H1 (cell line): ENCODE results near the gene MED13. TPM values are rescaled to one million over a fixed set of nuclear protein-coding genes. Genes with fewer than 3 reads are reported as not detected.

ENCODE experiments used
- ASH2L ChIP-seq: fragments of 200-600, 300-600 bp; sonication (generic); IDR thresholded peaks from one replicate; pipeline ENCODE4 v1.7.1; 2017; ENCODE audit warnings: low read length
- BACH1 ChIP-seq: IDR thresholded peaks from 2 replicates; pipeline ENCODE4 v1.6.1; 2012; ENCODE audit warnings: low read length, improper control_type of control experiment
- CHD7 ChIP-seq: fragments of 300-600 bp; sonication (generic); IDR thresholded peaks from 2 replicates; pipeline ENCODE4 v1.7.1; 2012; ENCODE audit warnings: low read length, moderate library complexity, mild to moderate bottlenecking, inconsistent platforms; ENCODE audit not compliant: insufficient replicate concordance
- HDAC2 ChIP-seq, 2 experiments: fragments of 300-600 bp in 1 of 2; sonication (generic) in 1 of 2; IDR thresholded peaks; 2 replicates each; pipeline ENCODE4 v1.6.1; 2011 to 2012; ENCODE audit warnings: low read depth in 2 of 2, low read length in 2 of 2, mild to moderate bottlenecking in 2 of 2, moderate library complexity in 2 of 2, borderline replicate concordance in 1 of 2, inconsistent platforms in 1 of 2
- RXRA ChIP-seq: IDR thresholded peaks from 2 replicates; pipeline ENCODE4 v1.6.1; 2011; ENCODE audit warnings: low read depth, mild to moderate bottlenecking, low read length, moderate library complexity; ENCODE audit not compliant: insufficient read depth
- SIX5 ChIP-seq: IDR thresholded peaks from 2 replicates; pipeline ENCODE4 v1.6.1; 2011; ENCODE audit warnings: mild to moderate bottlenecking, low read depth, low read length
- SP1 ChIP-seq: IDR thresholded peaks from 2 replicates; pipeline ENCODE4 v1.6.1; 2011; ENCODE audit warnings: low read depth, low read length
- TAF1 ChIP-seq: IDR thresholded peaks from 2 replicates; pipeline ENCODE4 v1.6.1; 2011; ENCODE audit warnings: mild to moderate bottlenecking, low read depth, low read length
- TAF7 ChIP-seq: optimal IDR thresholded peaks from 2 replicates; pipeline ENCODE3; 2011; ENCODE audit warnings: low read depth, mild to moderate bottlenecking, inconsistent platforms, low read length, moderate library complexity, borderline replicate concordance
- polyA plus RNA-seq, 7 experiments: library from polyadenylated mRNA; depleted of rRNA in 3 of 7; stranded (reverse) in 5 of 7; unstranded in 2 of 7; fragments of >200 nt in 5 of 7; fragments of 200-250 nt in 2 of 7; gene quantifications; 1 replicate in 5 of 7; 2 replicates in 1 of 7; 4 replicates in 1 of 7; pipeline versions ENCODE4 v1.2.1 to v1.2.3, GENCODE V29; 2011 to 2013; ENCODE audit warnings: missing spikeins in 2 of 7, mixed read lengths in 2 of 7
- total RNA-seq: library from RNA; stranded (reverse); fragmentation: NEBNext Ultra II Directional; extraction: Animal tissue kit (Norgen Biotek cat#: 25700); gene quantifications from 2 replicates; pipeline ENCODE4 v1.2.1, GENCODE V29; 2021

Gene MED13
- total and polyA plus RNA-seq, 2 of the 8 experiments (the other 6 are each of a cell fraction or from before 2014, with no cell fraction given): 11.3 to 44.8 TPM

- TF ChIP-seq CHD7: no peak
- TF ChIP-seq TAF7: no peak
- TF ChIP-seq SIX5: no peak
- no peak for TF ChIP-seq RXRA
- no peak for TF ChIP-seq ASH2L
- TF ChIP-seq HDAC2 (IDR thresholded peaks at IDR 0.05; ENCODE audit: borderline replicate concordance in 1 of 2, low read depth in 2 of 2, low read length in 2 of 2): no peak
- no peak for TF ChIP-seq SP1
- TF ChIP-seq BACH1: no peak
- TF ChIP-seq TAF1: no peak
These were observed 98.9 kb downstream of the MED13 start (continued) for GRCh38 chr17:61966191-61966590.
